ENCODE results near the gene ITPKC.

The ITPKC gene

DNA sequence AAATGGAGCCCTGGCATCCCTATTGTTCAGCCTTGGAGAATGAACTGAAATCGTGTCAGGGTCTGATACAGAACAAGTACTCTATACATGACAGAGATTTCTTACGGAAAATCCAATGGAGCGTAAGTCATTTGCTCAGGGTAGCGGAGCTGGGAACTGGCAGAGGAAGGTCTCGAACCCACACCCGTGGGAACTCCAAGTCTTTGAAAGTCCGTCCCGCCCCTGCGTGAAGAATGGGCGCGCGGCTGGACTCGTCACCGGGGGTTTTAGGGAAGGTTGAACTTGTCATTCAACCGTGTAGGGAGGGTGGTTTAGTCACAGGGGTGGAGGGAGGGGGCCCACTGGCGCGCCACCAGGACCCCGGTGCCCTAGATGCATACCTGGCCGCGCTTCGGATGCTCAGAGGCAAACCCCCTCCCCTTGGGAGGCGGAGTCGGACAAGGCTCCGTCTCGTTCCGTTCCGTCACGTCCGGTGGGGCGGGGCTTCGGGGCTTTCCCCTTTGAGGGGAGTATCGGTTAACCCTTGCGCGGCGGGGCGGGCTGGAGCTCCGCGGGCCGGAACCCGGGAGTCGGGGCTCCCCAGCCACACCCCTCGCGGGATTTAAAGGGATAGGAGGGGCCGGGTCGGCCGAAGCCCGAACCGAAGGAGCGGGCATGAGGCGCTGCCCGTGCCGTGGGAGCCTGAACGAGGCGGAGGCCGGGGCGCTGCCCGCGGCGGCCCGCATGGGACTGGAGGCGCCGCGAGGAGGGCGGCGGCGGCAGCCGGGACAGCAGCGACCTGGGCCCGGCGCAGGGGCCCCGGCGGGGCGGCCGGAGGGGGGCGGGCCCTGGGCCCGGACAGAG lies at the start of gene ITPKC, which contains the start of gene COQ8B:
ITPKC (plus strand) TSS at position 631 of the 843 bp plus-strand sequence; CDS start at position 655, 24 bp downstream.
COQ8B (minus strand) TSS at position 405 of the 843 bp plus-strand sequence. CDS start 2,254 bp downstream, outside the sequence.
- peak; percentile 99 to 100 for DNase-seq (ENCODE audit: low read depth in 1 of 2, low spot score in 1 of 2)

GRCh38 chr19:40667602-40668001 lies 49.3 kb upstream of the ITPKC start:
- no peak for DNase-seq (ENCODE audit: low read depth in 1 of 2, low spot score in 1 of 2)

DNA sequence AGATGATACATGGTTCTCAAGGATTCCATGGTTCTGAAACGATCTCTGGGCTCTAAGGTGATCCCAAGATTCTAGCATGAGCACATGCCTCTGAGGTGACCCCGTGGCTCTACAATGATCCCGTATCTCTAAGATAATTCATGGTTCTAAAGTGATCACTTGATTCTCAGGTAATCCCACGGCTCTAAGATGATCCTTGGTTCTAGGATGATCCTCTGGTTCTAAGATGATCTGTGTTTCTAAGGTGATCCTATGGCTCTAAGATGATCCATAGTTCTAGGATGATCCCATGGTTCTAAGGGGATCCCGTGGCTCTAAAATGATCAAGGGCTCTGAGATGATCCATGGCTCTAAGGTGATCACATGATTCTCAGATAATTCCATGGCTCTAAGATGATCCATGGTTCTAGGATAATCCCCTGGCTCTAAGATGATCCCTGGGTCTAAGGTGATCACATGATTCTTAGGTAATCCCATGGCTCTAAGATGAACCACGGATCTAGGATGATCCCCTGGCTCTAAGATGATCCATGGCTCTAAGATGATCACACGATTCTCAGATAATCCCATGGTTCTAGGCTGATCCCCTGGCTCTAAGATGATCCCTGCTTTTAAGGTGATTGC lies 47.8 kb upstream of the ITPKC start:
- DNase-seq (ENCODE audit: low read depth in 1 of 2, low spot score in 1 of 2) = no peak

GRCh38 chr19:40671404-40671803 lies 45.5 kb upstream of the ITPKC start:
- DNase-seq (ENCODE audit: low read depth in 1 of 2, low spot score in 1 of 2) = no peak

- DNase-seq (ENCODE audit: low read depth in 1 of 2, low spot score in 1 of 2) = no peak
Observed at GRCh38 chr19:40672038-40672437, 44.9 kb upstream of the ITPKC start.

DNA sequence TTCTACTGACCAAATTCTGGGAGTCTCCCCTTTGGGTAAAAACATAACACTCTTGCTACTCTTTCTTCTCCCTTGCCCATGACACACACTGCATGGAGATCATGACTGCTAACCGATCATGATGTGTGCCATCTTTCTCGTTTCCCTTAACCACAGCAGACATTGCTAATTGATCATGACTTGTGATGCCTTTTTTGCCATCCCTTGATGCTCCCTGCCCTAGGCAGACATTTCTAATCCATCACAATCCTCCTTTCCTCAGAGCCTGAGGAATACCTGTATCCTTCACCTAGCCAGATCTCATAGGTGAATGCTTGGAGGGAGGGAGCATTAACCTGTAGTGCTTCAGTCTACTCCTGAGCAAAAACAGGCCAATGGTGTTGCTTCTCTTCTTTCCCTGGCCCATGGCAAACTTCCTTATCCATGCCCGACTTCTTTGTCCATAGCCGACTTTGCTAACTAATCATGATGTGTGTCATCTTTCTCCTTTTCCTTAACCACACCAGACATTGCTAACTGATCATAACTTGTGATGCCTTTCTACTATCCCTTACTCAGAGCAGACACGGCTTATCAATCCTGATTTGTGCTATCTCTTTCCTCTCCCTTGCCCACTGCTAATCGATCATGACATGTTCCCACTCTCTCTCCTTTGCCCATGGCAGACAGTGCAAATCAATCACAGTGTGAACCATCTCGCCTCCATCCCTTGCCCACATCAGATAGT lies 44.2 kb upstream of the ITPKC start:
- no peak for DNase-seq (ENCODE audit: low read depth in 1 of 2, low spot score in 1 of 2)

DNA sequence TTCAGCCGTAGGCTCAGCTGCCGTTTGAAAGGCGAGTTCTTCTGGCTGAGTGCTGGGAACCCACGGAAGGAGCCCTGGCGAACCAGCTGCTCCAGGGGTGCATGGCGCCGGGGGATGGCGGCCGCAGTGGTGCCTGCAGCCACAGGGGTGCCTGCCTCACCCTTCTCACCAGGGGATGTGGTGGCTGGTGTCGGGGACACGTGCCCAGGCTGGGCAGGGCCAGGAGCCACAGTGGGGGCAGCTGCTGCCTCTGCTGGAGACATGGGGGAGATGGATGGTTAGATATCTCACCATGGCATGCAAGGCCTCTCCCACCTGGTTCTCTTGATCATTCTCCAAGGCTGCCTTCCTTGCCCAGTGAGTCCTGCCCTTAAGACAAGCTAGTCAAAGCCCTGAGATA lies 43.5 kb upstream of the ITPKC start:
- DNase-seq (ENCODE audit: low read depth in 1 of 2, low spot score in 1 of 2) = no peak

- DNase-seq (ENCODE audit: low read depth in 1 of 2, low spot score in 1 of 2) = no peak
Observed at GRCh38 chr19:40674291-40674690, 42.6 kb upstream of the ITPKC start.

DNA sequence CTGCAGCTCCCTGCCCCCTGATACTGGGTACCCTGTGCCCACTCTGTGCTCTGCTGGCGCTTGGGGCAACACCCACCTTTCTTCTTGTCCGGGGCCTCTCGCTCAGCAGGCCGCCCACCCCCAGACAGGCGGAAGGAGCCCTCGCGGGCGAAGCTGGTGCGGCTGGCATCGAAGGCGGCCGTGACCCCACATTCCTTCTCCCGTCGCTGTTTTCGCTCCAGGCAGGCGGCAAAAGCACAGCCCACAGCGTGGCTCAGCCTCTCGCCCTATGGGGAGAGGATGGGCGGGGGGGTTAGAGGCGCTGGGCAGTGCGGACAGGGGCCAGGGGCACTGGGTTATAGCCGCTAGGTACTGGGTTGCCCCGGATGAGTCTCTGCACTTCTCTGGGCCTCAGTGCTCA lies 39.8 kb upstream of the ITPKC start:
- no peak for DNase-seq (ENCODE audit: low read depth in 1 of 2, low spot score in 1 of 2)

- DNase-seq (ENCODE audit: low read depth in 1 of 2, low spot score in 1 of 2) = no peak
Observed at GRCh38 chr19:40681039-40681438, 35.9 kb upstream of the ITPKC start.

DNA sequence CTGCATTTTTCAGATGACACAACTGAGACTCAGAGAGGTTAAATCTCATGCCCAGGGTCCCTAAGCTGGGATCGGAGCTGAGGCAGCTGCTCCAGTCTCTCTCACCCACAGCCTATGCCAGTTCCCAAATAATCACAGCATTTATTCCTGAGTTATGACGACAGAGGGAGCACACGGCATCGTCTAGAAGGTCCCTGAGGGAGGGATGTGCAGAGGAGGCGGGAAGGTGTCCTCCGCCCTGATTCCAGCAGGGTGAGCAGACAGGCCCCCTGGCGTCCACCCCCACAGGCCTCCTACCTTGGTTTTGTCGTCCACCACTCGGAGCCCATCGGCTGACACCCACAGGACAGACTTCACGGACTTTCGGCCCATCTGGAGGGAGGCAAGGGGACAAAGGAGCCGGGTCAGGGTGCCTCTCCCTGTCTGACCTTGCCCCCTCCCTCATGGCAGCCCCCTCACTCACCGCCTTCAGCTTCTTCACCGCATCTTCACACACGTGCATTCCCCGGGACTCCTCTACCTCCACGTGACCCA lies 34.4 kb upstream of the ITPKC start:
- no peak for DNase-seq (ENCODE audit: low read depth in 1 of 2, low spot score in 1 of 2)

DNA sequence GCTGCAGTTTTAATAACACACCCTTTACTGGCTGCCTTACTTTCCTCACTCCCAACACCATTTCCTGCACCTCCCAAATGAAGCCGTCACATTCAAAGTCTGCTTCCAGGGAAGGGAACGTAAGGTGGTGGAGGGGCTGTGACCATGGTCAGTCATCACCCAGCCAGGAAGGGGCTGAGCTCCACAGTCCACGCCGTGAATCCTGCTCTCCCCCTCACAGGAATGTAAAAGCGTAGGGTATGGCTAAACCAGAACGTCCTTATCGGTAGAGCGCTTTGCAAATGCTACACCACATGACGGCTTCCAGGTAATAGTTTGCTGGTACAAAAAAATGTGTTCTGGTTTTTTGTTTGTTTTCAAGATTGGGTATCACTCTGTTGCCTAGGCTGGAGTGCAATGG lies 33.5 kb upstream of the ITPKC start:
- no peak for DNase-seq (ENCODE audit: low read depth in 1 of 2, low spot score in 1 of 2)

DNA sequence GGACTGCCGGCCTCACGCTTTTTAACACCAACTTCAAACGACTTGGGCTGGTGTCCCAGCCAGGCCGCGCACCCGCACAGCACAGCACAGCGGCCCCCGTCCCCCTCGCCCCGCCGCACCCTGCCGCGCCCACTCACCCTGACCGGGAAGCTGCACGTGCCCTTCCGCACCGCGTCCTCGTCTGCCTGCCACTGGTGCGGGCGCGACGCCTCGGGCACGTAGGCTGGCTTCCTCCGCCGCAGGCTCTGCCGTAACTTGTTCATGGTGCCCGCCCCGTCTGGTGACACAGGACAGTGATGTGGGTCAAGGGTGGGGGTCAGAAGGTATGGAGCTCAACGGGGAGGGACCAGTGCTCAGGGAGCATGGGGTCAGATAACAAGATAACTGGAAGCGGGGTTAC lies 32.6 kb upstream of the ITPKC start:
- no peak for DNase-seq (ENCODE audit: low read depth in 1 of 2, low spot score in 1 of 2)

DNA sequence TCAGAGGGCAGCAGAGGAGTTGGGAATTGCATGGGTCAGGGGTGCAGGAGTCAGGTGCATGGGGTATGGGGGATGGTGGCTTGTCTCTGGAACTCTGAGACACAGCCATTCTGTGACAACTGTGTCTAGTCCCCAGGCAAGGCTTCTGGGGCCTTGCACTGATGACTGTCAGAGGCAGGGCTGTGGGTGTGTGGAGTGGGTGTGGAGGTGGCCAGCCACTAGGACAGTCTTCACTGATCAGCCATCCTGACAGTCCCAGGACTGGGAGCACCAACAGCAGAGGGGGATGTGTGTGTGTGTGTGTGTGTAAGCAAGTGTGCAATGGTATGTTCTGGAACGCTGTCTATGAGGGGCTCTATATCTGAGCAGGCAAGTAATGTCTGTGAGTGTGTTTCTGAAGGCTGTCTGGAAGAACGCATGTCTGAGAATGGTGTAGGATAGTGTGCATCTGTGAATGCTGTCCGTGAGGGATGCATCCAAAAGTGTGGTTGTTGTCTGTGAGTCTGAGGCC lies 31.8 kb upstream of the ITPKC start:
- no peak for DNase-seq (ENCODE audit: low read depth in 1 of 2, low spot score in 1 of 2)

DNA sequence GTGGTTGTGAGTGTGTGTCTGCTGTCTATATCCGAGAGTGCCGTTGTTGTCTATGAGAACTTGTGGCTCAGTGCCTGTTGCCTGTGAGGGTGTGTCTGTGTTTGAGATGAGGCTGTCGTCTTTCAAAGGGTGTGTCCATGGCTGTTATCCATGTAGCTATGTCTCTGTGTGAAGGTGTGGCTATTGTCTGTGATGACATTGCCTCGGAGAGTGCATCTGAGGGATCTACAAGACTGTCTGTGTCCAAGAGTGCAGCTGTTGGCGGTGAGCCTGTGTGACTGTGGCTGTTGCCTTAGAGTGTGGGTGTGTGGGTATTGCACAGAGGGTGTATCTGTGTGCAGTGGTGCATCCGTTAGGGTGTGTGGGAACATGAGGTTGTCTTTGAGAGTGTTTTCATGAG lies 31.3 kb upstream of the ITPKC start:
- no peak for DNase-seq (ENCODE audit: low read depth in 1 of 2, low spot score in 1 of 2)

DNA sequence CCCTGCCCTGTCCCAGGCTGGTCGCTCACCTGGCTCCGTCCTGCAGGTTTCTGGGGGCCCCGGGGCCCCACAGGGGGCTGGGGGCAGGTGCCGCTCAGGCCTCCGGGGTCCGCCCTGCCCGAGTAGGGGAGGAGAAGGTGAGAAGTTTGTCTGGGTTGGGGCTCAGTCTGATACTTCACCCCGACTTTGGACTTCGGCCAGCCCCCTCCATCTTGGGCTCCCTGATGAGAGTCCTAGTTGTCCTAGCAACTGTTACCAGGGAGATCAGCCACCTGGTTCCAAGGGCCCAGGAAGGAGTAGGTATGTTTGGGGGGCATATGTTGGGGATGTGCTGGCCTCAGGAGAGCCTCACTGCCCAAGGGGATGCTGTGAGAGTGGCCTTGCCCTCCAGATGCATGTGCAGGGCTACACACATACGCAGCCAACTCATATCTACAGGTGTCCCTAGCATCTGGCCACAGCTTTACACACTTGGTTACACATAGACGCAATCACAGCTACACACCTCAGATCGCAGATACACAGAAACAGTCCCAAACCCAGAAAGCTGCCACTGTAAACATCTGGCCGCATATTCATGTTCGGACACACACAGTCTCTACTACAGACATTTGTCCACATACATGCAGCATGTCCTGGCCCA lies 29.9 kb upstream of the ITPKC start:
- no peak for DNase-seq (ENCODE audit: low read depth in 1 of 2, low spot score in 1 of 2)

- DNase-seq (ENCODE audit: low read depth in 1 of 2, low spot score in 1 of 2) = no peak
Observed at GRCh38 chr19:40687525-40688016, 29.3 kb upstream of the ITPKC start.

DNA sequence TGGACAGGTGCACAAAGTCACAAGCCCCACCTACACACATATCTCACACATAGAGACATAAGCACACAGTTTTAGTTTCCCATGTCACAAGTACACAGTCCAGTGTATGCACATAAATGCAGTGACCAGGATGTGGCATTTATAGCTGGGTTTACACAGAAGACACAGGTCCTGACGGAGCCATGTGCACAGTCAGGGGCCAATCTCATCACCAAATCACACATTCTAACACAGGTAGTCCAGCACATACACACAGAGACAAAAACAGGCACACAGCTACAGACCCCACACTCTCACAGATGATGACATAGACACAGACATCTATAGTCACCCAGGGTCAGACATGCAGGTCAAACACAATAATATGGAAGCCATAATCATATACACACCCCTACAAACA lies 28.6 kb upstream of the ITPKC start:
- DNase-seq (ENCODE audit: low read depth in 1 of 2, low spot score in 1 of 2) = no peak

DNA sequence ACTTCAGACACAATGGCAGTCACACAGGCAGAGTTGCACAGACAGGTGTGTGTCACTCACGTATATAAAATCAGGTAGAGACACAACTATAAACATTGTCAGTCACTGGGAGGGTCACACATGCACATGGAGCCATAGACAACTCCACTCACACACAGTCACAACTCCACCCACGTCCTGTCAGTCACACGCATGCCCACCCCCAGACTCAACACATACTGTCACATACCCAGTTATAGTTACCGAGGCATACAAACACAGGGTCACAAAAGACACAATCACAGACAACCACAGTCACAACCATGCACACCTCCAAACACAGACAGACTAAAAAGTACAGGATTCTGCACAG lies 27.9 kb upstream of the ITPKC start:
- no peak for DNase-seq (ENCODE audit: low read depth in 1 of 2, low spot score in 1 of 2)

GRCh38 chr19:40689339-40690049 lies 27.4 kb upstream of the ITPKC start:
- no peak for DNase-seq (ENCODE audit: low read depth in 1 of 2, low spot score in 1 of 2)
